Esophagus muscularis mucosa (tissue), 4 donors: Measurements from ENCODE around the gene DYNLT2. TPM values are rescaled to one million over a fixed set of nuclear protein-coding genes. Genes with fewer than 3 reads are reported as not detected.
A peak's percentile ranks its signal among the peaks of the same experiment; 100 is the strongest.

Experiments
- DNase-seq: peaks from one replicate; pipeline ENCODE4 v3.0.0-alpha.2; 2017; ENCODE audit errors: extremely low spot score
- H3K27ac ChIP-seq, 4 donors: fragments of 200-600 bp; sonication (generic); replicated peaks in 1 of 4; 1 replicate in 3 of 4; 2 replicates in 1 of 4; pipeline ENCODE4 v1.5.1; 2016 to 2019; ENCODE audit warnings: mild to moderate bottlenecking in 1 of 4
- H3K27me3 ChIP-seq, 4 donors: fragments of 200-600 bp; sonication (generic); one replicate each; pipeline versions ENCODE4 v1.5.1 to v1.6.0; 2016 to 2019
- H3K36me3 ChIP-seq, 4 donors: fragments of 200-600 bp; sonication (generic); one replicate each; pipeline ENCODE4 v1.5.1; 2016 to 2019
- H3K4me1 ChIP-seq, 4 donors: fragments of 200-600 bp; sonication (generic); one replicate each; pipeline ENCODE4 v1.5.1; 2016 to 2019
- H3K4me3 ChIP-seq, 4 donors: fragments of 200-600 bp; sonication (generic); 1 replicate in 2 of 4; 2 replicates in 2 of 4; pipeline ENCODE4 v1.5.1; 2016 to 2019; ENCODE audit warnings: mild to moderate bottlenecking in 4 of 4, moderate library complexity in 1 of 4
- H3K9me3 ChIP-seq, 4 donors: fragments of 200-600 bp; sonication (generic); 1 replicate in 3 of 4; 2 replicates in 1 of 4; pipeline ENCODE4 v1.5.1; 2016 to 2019
- EP300 ChIP-seq: sonication (generic); formaldehyde crosslinking; IDR thresholded peaks from one replicate; pipeline ENCODE4 v1.6.1; 2017; ENCODE audit warnings: antibody characterized with exemption
- POLR2A ChIP-seq: fragments of 450-650 bp; IDR thresholded peaks from one replicate; pipeline ENCODE4 v1.6.1; 2017; ENCODE audit warnings: antibody characterized with exemption, moderate library complexity, mild to moderate bottlenecking, low read depth
- POLR2AphosphoS5 ChIP-seq, 2 donors: sonication (generic); formaldehyde crosslinking; IDR thresholded peaks; one replicate each; pipeline ENCODE4 v1.6.1; 2017; ENCODE audit warnings: antibody characterized with exemption in 2 of 2
- WGBS: methylation state at CpG from one replicate; pipeline ENCODE4 v1.1.5; 2018; 5-methylcytosine and 5-hydroxymethylcytosine counted together
- intact Hi-C: fragments of 100-400 bp; cut with DNase I; formaldehyde crosslinking; loops from one replicate; pipeline ENCODE4 v1.15.1; 2023
- total RNA-seq, 4 donors: library from RNA; depleted of rRNA; stranded (reverse); fragments of >200 nt; gene quantifications; one replicate each; pipeline versions ENCODE4 v1.1.0 to v1.2.1, GENCODE V29; 2016
- TF ChIP-seq, protein P1 (sequence below), 3 experiments: fragments of 200-600 bp in 2 of 3; fragments of 450-650 bp in 1 of 3; sonication (generic) in 2 of 3; IDR thresholded peaks; one replicate each; pipeline ENCODE4 v1.5.1; 2017 to 2019; ENCODE audit warnings: antibody characterized with exemption in 3 of 3, mild to moderate bottlenecking in 2 of 3, moderate library complexity in 1 of 3

Gene DYNLT2, protein sequence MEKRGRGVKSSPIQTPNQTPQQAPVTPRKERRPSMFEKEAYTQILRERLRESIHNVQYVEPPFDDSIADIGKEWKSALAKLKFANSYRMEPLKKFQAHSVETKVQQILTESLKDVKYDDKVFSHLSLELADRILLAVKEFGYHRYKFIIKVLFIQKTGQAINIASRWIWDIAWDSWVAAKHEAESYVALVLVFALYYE
- 1 to 10 TPM in 3 of 4 donors, under 1 TPM in 1; 0.57 to 3.3 (median 1.5) TPM for total RNA-seq

DNA sequence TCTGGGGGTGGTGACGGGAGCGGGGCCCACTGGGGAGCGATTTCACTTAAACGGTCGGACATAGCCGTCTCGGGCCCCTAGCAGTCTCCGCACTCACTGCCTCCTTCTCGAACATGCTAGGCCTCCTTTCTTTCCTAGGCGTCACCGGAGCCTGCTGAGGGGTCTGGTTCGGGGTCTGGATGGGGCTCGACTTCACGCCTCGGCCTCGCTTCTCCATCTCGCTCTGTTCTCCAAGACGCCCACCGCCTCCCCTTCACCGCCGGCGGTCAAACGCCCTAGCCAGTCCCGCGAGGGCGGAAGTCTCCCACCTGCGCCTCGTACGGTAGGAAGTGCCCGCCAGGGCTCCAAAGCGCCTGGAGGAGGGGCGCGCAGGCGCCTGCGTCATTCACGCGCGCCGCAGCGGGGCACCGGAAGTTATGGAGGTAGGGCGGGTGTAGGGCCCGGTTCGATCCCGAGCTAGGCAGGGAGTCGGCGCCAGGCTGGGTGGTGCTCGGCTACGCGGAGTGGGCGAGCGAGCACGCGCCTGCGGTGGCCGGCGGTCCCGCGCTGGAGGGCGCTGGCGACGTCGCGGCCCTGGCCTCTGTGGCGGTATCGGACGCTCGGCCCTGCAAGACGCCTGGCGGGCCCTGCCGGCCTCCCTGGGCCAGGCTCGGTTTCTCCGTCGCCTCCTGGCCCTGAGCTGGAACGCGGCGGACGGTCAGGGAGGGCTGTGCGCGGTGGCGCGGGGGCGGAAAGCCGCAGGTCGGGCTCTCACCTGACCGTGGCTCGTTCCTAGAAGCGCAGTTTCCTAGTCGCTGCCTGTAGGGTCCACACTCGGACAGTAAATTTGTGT is at the start of gene DYNLT2, which contains the start of gene ERMARD:
TSS of gene DYNLT2 (minus strand) at position 331 of the 832 bp plus-strand sequence. CDS start at position 217, 114 bp downstream.
TSS of gene ERMARD (plus strand) at position 381 of the 832 bp plus-strand sequence. CDS start at position 417, 36 bp downstream.
- peak; percentile 97 for DNase-seq
- 1% methylated on average over 14 of the region's 90 CpGs for WGBS
- peak within 1 kb of the TSS; percentile 97 to 98 (median 98) for H3K27ac ChIP-seq
- peaks cover 0 to 10% (median under 1%) of the 10 kb centered on the region in 4 donors for H3K36me3 ChIP-seq
- peaks cover 19 to 28% (median 26%) of the 10 kb centered on the region in 4 donors for H3K4me1 ChIP-seq
- H3K27me3 ChIP-seq = no peaks in the 10 kb centered on the region
- H3K9me3 ChIP-seq = no peaks in the 10 kb centered on the region
- peak within 1 kb of the TSS; percentile 85 to 97 (median 93) for H3K4me3 ChIP-seq
- TF ChIP-seq EP300 = no peak
- TF ChIP-seq, protein P1, sequence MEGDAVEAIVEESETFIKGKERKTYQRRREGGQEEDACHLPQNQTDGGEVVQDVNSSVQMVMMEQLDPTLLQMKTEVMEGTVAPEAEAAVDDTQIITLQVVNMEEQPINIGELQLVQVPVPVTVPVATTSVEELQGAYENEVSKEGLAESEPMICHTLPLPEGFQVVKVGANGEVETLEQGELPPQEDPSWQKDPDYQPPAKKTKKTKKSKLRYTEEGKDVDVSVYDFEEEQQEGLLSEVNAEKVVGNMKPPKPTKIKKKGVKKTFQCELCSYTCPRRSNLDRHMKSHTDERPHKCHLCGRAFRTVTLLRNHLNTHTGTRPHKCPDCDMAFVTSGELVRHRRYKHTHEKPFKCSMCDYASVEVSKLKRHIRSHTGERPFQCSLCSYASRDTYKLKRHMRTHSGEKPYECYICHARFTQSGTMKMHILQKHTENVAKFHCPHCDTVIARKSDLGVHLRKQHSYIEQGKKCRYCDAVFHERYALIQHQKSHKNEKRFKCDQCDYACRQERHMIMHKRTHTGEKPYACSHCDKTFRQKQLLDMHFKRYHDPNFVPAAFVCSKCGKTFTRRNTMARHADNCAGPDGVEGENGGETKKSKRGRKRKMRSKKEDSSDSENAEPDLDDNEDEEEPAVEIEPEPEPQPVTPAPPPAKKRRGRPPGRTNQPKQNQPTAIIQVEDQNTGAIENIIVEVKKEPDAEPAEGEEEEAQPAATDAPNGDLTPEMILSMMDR (IDR thresholded peaks at IDR 0.05) = peak in 2 of 3 experiments; percentile 27 to 31
- peak; percentile 85 for TF ChIP-seq POLR2A
- peak; percentile 97 to 98 for TF ChIP-seq POLR2AphosphoS5 (IDR thresholded peaks at IDR 0.05)
- intact Hi-C loops = loop anchor here (2.0 to 5.0 kb wide), 3 partner anchors 27 to 801 kb away; partner anchors contain the start of genes PHF10, PSMB1 and TBP

DNA sequence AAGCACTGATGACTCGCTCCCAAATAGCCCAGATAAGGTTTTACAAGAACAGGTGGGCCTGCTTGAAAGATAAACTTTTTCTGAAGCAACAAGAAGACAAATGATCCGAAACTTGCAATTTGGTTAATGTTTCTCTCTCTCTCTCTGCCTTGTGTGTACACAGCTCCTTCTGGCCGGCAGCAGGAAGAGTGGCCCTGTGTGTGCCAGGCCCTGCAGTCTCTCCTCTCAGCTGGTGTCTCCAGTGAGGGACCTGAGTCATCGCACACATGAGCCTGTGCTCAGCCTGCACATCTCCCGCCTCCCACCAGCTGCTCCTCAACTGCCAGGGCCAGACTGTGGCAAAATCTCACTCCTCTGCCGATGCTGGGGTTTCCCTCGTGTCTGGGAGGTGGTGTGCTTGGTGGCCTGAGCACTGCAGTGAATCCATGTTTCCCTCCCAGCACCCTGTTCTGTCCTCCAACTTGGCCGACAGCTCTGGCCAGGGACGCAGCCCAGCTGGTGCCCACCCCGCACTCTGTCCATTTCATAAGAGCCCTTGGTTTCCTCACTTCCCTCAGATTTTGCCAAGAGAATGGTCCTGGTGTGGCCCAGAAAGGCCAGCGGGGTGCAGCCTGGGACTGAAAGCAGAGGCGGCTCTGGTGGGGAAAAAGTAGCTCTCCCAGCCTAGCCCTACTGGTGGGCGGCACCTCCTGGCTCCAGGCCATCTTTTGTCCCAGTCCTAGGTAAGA is 49.5 kb upstream of the DYNLT2 start:
- DNase-seq = peak; percentile 90
- intact Hi-C loops = no loop called here
- 72% methylated on average over 12 of the region's 13 CpGs for WGBS

DNA sequence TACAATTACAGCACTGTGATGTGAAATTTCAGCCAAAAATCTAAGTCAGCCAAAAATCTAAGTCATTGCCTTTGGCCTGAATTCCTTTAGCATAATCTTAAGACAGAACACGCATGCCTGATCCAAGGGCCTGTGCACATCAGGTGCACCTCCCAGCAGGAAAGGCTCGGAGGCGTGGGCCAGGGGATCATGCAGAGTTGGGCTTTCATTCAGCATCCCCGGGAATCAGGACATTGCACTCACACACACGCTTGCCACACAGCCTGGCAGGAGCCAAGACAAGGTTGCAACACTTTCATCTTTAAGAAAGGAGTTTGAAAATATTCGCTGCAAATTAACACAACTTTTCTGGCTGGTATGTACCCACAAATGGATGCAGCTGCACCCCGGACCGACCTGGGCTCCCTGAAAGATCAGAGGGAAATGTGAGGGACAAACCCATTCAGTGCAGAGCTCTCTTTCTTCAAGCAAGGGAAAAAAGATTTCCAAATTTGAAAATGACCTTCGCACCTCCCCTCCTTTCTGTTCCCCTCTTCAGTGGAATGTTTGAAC is 48.8 kb upstream of the DYNLT2 start:
- intact Hi-C loops = no loop called here
- Histone ChIP-seq H3K9me3 (no peaks in the 10 kb centered on the region), H3K36me3 (no peaks in the 10 kb centered on the region), H3K27me3 (peaks cover 0 to 18% (median 0%) of the 10 kb centered on the region in 4 donors), H3K4me1 (peaks cover 0 to 20% (median 18%) of the 10 kb centered on the region in 4 donors), H3K27ac (peak overlapping the region in 3 of 4 donors; percentile 4 to 52 (median 44)), H3K4me3 (no peak overlapping the region)
- WGBS = 66% methylated on average over 9 of the region's 9 CpGs
- no peak for TF ChIP-seq POLR2A
- TF ChIP-seq, protein P1 (IDR thresholded peaks at IDR 0.05) = no peak
- peak in 1 of 2 donors; percentile 7 for TF ChIP-seq POLR2AphosphoS5 (IDR thresholded peaks at IDR 0.05)
- TF ChIP-seq EP300 = no peak
- peak; percentile 92 for DNase-seq

More for the DNA sequence above, 49.5 kb upstream of the DYNLT2 start:
- Histone ChIP-seq H3K4me1 (peaks cover 0 to 20% (median 18%) of the 10 kb centered on the region in 4 donors), H3K36me3 (no peaks in the 10 kb centered on the region), H3K4me3 (no peak overlapping the region), H3K9me3 (no peaks in the 10 kb centered on the region), H3K27me3 (peaks cover 0 to 25% (median 0%) of the 10 kb centered on the region in 4 donors), H3K27ac (peak overlapping the region in 3 of 4 donors; percentile 4 to 52 (median 44))
- no peak for TF ChIP-seq POLR2A

DNA sequence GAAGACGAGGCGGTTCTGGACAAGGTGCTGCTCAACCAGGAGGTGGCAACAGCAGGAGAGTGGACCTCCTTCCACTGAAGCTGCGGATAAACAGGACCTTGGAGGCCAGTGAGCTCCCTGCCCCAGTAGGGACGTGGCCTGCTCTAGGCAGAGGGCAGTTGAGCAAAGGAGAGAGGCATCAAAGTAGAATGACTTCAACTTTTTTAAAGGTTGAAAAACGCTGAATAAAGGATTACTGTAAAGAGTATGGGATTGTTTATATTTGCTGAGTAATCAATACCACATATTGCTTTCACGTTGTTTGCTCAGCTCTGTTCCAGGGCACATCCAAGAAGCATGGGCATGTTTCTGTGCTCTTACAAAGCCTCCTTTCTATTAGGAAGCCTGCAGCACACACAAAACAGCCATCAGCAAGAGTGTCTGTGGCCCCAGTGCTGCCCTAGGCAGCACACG is 48.1 kb upstream of the DYNLT2 start:
- Histone ChIP-seq H3K27ac (peak overlapping the region in 2 of 4 donors; percentile 4 to 23), H3K4me3 (no peak overlapping the region), H3K27me3 (peaks cover 0 to 12% (median 0%) of the 10 kb centered on the region in 4 donors), H3K9me3 (no peaks in the 10 kb centered on the region), H3K36me3 (no peaks in the 10 kb centered on the region), H3K4me1 (peaks cover 0 to 20% (median 18%) of the 10 kb centered on the region in 4 donors)
- WGBS = 73% methylated on average over 7 of the region's 7 CpGs
- intact Hi-C loops = no loop called here
- DNase-seq = peak; percentile 21
- no peak for TF ChIP-seq EP300
- TF ChIP-seq, protein P1 (IDR thresholded peaks at IDR 0.05) = no peak
- no peak for TF ChIP-seq POLR2A
